ENCODE measurements around the gene EPS15.

DNA sequence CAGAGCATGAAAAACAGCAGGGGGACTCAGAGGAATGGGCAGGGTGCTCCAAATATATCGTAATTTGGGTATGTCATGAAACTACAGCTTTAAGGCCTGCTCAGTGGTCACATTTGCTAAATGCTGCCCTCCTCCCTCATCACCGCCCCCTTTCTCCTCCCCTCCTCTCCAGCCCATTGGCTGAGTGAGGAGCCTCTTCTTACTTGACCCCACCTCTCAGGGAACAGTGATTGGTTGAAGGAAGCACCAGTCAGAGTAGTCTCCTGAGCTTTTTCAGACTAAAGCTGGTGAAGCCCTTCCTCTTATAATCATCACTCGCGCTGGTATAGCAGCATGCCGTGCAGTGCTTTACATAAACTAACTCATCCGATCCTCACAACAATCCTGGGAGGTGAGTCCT lies 178.7 kb downstream of the EPS15 start:
- TF ChIP-seq POLR2A (IDR thresholded peaks at IDR 0.05; ENCODE audit: low read depth, low read length) (no peak), POLR2AphosphoS5 (IDR thresholded peaks at IDR 0.05; ENCODE audit: low read depth, low read length) (no peak)

Measured in GM12891 (cell line).